ENCODE data around the gene TPD52L2.

The TPD52L2 gene

DNA sequence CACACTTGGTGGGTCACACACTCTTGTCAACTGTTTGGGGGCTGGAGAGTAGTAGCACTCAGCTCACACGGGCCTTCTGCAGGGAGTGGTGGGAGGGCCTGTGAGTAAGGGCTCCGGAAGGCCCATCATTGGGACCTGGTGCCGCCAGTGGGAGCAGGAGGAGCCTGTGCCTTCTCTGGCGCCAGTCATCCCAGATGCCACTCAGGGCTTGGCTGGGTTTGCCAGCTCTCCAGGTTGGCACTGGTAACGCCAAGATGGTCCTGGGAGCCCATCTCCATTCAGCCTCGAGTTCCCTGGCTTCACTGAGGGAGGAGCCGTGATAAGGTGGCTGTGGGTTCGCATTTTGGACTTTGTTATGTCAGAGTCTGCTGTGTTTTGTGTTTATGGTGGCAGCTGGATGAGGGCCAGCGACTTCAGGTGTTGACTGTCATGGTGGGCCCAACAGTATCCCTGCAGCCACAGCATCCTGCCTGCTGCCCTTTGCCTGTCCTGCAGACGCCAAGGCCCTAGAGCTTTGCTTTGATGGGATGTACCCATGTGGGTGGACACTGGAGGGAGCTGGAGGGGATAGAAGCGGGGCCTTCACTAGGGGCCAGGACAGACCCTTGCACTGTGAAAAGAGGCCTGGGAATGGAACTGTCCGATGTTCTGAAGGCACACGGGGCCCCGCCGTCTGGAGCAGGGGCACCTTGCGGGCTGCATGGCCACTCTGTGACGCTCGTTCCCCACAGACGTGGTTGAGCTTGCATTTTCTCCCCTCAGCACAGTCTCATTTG lies 16.6 kb downstream of the TPD52L2 start:
- no peak for DNase-seq

DNA sequence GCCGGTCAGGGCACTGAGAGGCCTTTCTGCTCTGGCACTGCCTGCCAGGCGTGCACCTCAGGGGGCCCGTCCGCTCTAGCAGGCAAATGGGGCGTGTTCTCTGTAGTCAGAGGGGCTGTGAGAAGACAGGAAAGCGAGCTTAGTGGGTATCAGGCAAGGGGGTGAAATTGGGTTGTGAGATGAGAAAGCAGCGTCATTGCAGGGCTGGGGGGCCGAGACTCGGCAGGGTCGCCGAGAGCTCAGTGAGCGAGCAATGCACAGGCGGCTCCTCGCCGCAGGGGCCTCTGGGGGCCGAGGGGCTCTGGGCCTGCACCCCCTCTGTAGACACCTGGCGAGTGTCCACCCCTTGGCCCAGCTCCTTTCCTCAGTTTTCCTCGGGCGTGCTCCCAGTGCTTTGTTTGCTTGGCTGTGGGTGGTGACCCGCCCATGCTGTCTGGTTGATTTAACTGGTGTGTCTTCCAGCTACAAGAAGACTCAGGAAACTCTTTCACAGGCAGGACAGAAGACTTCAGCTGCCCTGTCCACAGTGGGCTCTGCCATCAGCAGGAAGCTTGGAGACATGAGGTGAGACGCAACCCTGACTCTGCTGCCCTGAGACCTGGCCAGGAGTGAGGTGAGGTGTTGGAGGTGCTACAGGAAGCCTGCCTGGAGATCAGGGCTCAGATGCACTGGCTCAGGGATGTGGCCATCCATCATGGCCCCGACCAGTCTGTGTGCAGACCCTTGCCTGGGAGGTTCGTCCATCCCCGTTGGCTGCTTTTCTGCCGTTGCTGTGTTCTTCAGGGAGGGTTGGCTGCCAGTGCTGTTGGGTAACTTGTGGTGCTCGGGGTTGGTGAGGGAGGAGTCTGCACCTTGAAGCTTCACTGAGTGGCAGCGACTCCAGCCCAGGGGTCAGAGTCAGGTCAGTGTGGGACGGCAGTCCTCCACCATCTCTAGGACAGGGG lies 17.5 kb downstream of the TPD52L2 start:
- DNase-seq = no peak

DNA sequence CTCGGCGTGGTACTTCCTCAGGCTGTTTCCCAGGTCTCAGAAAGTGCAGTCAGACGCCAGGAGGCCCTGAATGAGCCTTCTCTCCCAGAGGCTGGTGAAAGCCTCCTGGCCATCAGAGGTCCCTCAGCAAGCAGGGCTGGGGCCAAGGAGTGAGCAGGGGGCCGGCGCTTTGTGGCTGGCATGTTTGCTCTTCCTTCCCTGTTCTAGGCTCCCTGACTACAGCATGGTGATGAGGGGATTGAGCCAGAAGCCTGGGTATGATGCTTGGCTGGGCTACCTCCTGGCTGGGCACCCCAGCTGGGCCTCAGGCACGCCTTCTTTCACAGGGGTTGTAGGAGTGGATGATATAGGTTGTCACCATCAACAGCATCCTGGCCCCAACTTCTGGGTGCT lies 18.1 kb downstream of the TPD52L2 start:
- no peak for DNase-seq

DNA sequence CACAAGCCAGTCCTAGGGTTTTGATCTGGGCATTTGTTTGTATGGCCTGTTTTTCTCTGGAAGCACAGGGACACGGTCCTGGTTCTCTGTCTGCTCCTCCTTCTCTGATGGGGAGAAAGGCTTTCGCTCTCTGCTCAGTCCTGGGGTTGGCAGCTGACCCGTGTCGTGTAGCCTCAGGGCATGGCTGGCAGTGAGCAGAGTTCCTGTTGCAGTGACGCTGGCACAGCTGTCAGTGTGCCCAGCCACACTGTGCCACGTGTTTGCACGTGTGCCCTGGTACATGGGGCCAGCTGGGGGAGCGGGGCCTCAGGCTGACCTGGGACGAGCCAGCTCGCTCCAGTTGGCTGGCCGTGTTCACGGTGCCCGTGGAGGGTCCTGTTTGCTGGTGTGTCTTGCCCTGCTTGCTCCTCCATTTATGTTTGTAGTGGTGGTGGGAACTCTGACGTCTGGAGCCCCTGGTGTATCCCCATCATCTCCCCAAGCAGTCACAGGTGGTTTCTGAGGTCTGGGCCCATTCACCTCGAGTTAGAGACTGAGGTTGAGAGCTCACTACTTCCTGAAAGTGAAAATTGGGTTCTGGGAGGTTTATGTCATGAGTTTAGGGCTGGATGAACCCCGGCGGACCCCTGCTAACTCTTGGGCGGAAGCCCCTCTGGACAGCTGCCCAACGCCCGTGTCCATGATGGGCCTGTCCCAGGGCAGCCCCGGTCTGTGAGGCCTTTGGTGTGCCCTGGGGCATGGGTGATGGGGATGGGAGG lies 19.6 kb downstream of the TPD52L2 start:
- no peak for DNase-seq

DNA sequence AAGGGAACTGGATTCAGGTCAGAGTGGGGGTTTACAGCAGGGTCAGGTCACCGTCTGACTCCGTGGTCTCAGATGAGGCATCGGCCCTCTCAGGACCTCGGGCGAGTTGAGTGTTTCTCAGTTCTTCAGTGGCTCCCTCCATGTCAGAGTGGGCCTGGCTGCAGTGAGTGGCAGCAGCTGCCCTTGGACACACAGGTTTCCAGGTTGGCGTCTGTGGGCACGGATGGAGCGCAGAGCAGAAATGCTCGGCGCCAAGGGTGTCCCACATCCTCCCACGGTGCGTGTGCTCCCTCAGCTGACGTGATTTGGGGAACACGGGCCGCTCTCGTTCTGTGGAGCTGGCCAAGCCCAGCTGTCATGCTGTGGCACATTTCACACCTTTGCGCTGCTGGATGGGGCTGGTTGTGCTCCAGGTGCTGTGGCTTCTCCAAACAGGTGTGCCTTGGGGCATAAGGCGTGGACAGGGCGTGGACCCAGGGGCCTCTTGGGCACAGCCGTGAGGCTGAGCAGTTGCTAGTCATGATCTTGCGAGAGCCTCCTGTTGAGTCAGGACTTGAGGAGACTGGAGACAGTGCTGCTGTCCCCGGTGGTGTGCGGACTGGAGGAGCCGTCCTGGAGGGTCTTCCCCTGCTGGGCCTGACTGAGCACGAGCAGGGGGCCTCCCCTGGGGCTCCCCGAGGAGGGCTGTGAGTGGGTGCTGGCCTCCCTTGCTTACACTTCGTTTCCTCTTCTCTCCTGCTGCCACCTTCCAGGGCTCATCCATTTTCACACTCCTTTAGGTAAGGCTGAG lies 20.4 kb downstream of the TPD52L2 start:
- DNase-seq = no peak

DNA sequence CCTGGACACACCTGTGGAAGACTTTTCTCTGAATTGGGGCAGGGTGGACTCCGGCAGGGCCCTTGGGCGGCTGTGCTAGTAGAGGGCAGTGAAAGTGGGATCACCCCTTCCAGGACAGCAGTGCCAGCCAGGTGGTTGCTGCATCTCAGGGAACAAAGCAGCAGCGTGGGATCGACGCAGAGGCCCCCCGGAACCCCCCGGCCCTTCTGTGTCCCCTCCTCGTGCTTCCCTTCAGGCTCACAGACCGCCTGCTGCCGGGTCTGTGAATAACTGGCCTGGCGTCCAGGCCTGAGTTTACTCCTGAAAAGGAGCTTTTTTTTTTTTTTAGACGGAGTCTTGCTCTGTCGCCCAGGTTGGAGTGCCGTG lies 21.0 kb downstream of the TPD52L2 start:
- no peak for DNase-seq

DNA sequence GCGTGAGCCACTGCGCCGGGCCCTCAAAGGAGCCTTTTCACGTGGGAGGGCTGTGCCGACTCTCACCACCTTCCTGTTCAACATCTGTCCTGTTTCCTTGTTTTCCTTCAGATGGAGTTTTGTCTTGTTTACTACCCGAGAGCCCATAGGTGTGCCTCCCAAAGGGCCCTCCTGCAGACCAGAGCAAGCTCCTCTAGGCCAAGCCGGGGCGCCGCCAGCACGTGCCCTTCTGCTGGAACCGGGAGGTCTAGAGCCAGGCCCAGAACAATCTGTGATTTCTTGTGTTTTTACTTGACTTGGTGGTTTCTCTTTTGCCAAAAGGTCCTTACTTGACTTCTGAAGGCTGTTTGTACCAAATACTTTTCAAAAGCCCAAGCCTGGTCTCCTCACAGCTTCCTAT lies 21.9 kb downstream of the TPD52L2 start:
- no peak for DNase-seq

DNA sequence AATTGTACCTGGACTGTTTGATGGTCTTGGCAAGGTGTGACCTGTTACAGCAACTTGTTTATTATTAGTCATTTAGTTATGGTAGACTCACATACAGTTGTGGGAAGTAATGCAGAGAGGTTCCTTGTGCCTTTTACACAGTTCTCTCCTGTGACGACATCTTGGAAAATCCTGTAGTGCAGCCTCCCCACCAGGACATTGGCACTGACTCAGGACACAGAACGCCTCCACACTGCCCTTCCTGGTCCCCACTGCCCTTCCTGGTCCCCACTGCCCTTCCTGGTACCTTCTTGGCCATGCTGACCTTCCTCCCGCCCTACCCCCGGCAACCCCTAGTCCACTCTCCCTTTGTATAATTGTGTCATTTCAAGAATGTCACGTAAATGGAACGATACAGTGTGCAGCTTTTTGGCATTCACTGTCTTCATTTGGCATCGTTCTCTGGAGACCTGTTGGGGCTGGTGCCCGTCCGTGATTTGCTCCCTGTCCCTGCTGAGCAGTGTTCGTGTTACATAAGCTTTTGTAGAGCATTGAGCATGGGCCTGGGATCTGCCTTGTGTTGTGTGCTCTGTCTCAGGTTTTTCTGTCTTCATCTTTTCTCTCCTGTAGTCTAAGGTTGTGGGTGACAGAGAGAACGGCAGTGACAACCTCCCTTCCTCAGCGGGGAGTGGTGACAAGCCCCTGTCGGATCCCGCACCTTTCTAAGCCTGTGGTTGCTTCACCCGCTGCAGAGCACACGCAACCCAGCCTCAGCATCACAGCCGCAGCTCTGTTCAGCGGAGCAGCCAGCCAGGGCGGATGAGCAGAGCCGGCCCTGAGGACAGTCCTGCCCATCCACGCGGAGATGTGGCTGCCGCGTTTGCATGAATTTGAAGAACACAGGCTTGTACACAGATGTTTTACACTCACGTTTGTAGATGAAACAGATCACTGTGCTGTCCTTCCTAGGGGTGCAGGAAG lies 24.5 kb downstream of the TPD52L2 start:
- no peak for DNase-seq

DNA sequence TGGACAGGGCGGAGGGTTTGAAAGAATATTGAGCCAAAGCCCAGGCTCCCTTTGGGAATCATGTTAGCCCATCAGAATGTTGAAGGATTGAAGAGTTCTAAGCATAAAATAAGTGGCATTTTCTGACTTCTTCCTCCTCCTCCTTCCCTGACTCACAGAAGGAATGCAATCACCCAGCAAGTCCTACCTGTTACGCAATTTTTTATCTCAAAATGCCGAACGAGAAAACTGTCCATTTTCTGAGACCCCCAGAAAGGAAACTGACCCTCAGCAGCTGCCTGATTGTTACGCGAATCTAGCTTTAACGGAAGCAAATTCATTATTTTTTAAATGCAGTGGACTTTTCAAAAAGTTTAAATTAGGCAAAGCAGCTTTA lies 25.1 kb downstream of the TPD52L2 start:
- DNase-seq = no peak

DNA sequence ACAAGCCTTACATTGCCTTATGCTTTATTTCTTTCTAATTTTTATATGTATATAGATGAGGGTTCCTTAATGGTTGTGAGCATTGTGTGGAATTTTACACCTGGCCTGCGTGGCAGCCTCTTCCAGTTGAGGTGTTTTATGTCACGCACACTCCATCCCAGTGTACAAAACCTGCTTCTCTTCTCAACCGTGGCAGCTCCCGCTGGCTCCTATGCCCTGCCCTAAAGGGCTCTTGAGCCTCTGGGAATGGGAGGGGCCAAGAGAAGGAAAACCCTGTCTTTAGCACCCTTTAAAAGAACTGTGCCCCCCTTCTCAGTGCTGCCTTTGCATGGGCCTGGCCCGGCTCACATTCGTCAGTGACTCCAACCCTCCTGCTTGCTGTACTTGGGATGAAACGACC lies 25.5 kb downstream of the TPD52L2 start:
- DNase-seq = no peak

DNA sequence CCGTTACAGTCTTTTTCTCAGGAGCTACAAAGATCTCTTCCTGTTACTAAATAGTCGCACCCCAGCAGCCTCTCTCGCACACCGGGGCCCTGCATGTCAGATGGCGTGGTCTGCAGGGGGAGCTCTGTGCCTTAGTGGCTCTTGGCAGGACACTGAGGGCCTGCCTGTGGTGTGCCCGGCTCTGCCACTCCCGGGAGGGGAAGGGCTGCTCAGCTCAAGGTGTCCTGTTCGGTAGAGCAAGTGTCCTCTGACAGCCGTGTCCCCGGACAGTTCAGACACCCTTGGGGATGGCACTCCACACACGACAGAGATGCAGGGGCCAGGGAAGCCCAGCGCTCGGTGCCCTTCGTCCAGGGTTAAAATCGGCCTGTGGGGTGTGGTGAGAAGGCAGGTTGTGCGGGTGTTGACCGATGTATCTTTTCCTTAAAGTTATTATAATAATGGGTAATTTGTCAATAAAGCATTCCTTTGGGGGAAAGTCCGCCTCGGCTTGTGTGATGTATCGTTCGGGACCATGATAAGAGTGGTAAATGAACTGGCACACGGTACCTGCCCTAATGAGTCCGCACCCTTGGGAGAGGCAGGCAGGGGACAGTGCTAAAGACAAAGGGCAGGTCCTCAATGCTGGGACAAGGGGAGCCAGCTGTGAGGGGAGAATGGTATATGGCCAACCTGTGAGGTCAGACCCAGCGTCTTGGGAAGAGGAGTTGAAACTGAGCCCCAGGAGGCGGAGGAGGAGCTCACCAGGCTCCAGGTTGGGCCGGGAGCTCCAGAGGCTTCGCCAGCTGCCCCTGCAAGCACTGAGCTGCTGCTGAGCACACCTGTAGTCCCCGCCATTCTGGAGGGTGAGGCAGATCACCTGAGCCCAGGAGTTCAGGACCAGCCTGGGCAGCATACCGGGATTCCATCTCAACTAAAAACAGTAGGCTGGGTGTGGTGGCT lies 26.3 kb downstream of the TPD52L2 start:
- no peak for DNase-seq

DNA sequence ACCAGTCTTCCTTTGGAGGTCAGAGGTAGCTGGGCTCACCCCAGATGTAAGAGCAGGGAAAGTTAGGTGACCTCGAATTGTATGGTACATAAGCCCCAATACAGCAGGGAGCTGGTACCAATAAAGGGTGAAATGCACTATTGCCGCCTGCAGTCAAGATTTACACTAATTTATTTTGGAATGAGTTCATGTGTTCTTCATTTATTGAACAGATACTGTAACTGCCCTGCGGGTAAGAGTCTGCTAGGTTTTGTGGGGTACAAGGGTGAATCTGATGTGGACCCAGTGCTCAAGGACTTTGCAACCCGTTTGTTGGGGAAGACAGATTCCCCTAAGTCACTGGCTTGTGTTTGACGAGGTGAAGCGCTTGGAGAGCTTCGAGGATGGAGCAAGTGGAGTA lies 27.3 kb downstream of the TPD52L2 start:
- DNase-seq = no peak

DNA sequence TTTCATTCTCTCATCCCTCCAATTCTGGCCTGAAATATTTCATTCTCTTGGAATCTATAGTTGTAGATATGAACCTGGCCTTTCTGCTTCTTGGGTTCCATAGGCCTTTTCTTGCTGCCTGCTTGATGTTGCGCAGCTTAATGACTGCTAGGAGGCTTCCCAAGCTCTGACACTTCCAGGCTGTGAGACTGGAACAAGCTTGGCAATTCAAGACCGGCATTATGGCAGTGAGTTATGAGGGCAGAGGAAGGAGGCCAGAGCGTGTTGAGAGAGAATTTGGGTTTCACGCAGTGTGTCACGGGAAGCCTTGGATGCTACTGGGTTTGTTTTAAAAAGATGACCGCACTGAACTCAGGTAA lies 28.9 kb downstream of the TPD52L2 start:
- DNase-seq = no peak

DNA sequence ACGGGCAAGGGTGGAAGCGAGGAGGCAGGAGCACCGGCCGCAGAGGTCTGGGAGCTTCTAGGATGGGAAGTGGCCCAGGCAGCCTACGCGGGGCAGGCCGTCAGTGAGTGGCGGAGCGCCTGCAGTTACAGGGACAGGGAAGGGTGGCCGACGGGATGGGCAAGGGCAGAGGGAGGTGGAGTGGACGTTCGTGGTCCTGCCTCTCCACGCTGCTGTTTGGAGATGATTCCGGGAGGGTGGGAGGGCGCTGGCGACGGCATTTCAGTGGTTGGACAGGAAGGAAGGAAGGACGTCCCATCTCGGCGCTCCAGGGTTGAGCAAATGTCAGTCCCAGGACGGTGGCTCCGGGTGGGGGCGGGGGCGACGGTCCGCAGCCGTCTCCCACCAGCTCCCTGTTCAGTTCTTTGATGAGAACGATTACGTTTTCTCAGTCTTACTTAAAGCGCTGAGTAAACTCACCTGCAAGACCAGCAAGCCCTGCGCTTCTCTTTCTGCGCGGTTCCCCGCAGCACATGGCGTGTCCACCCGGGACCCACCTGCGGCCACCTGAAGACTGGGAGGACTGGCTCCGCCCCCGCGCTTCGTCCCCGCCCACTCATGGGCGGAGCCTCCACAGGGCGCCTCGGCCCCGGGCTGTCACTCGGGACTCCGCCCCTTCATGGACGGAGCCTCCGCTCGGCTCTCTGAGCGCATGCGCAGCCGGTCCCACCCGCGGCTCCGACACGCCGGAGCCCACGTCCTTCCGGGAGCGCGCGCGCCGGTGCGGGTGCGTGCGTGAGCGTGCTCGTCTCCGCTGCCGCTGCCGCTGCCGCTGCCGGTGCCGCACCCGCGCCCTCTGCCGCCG lies 29.5 kb downstream of the TPD52L2 start, which contains the start of gene DNAJC5:
Gene DNAJC5, plus strand, starts transcription at position 769 of the 844 bp plus-strand sequence. CDS start 33,220 bp downstream, outside the sequence.
- DNase-seq = peak; percentile 97 to 98

DNA sequence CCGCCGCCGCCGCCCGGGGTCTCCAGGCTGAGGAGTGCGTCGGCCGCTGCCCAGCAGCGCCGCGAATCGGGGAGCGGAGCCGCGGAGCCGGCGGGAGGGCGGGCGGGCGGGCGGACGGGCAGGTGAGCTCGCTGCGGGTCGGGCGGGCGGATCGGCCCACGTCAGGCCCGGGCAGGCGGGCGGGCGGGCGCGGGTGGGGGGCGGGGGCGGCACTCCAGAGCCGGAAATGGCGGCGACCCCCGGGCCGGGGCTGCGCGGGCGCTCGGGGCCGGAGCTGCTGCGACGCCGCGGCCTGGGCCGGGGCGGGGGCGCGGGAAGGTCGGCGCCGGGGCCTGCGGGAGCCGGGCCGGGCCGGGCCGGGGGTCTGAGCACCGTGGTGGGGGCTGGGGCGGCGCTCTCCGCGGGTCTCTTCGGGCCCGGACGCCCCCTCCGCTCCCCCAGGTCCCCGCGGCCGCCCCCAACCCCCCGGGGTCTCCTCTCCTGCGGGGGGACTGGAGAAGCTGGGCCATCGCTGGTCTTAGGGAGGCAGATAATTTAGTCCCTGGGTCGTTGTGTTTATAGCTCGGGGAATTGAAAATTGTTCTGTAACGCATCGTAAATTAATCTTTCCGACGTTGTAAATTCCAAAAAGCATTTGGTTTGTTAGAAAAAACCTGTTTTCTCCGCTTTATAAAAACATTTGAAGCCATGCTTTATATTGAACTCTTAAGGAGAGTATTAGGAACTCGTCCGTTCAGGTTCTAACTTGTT lies 30.3 kb downstream of the TPD52L2 start:
- no peak for DNase-seq

DNA sequence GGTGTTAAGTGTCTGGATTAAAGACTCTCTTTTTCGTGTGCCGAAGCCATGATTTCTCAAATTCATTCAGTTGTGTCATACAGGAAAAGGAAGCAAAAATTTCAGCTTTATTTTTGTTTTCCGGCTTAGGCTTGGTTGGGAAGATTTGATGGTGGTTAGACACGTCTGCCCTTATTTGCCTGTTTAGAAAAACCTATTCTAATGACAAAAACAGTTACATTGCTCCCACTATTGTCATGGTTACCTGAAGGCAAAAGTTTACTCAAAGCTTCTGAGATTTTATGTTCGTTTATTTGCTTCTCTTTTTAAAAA lies 30.8 kb downstream of the TPD52L2 start:
- DNase-seq = peak in 1 of 2 donors; percentile 58

DNA sequence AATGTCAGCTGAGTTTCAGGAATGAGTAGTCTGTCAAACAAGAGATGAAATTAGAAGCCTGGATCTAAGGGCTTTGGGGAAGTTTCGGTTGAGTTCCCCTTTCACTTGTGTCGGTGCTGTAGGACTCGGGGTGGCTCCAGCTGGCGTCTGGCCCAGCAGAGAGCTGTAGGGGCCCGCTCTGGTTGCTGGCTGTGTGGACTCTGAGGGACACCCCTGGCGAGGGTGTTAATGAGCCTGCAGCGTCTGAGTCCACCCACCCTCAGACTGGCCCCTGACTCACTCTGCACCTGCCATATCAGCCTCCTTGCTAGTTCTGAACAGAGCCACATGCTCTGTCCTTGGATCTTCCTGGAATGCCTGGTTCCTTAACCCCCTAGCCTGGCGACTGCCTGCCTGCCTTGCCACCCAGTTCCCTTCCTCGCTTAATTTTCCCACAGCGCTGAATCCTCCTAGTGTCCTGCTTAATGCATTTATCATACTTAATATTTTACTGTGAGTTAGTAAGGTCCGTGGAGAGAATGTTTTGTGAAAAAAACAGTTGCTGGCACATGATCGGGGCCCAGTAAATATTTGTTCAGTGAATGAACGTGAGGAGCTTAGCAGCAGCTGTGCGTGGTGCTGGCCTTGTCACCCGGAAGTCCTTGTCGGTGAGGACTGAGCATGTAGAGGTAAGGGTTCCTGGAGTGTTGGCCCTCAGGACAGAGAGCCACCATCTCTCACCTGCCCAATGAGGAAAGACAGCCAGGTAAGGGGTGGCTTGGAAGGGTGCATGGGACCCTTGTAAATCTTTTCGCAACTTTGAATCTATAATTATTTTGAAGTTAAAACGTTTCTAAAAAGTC lies 31.4 kb downstream of the TPD52L2 start:
- peak; percentile 13 to 59 for DNase-seq

Data from CD4-positive, alpha-beta T cell treated with Interferon alpha-2 for 1 hour (primary cell).